IPS DF 6.9 (cell line): ENCODE results near the gene TENM3.

ENCODE experiments used
- DNase-seq: peaks from one replicate; pipeline ENCODE4 v3.0.0-alpha.2; 2013; ENCODE audit warnings: low read depth, low spot score
- H3K27ac ChIP-seq: one replicate; pipeline ENCODE4 v1.5.1; 2013; ENCODE audit warnings: low read length, control low read depth
- H3K27me3 ChIP-seq: 2 replicates; pipeline ENCODE4 v1.6.1; 2013; ENCODE audit warnings: mild to moderate bottlenecking, low read length; ENCODE audit not compliant: control insufficient read depth, insufficient read depth
- H3K36me3 ChIP-seq: 2 replicates; pipeline ENCODE4 v1.6.1; 2013; ENCODE audit warnings: low read length; ENCODE audit not compliant: control insufficient read depth, insufficient read depth
- H3K4me1 ChIP-seq: 2 replicates; pipeline ENCODE4 v1.6.1; 2013; ENCODE audit warnings: low read length; ENCODE audit not compliant: control insufficient read depth, insufficient read depth
- H3K4me3 ChIP-seq: 2 replicates; pipeline ENCODE4 v1.5.1; 2013; ENCODE audit warnings: mild to moderate bottlenecking, low read length
- H3K9me3 ChIP-seq: 2 replicates; pipeline ENCODE4 v1.6.1; 2013; ENCODE audit warnings: low read length, inconsistent platforms; ENCODE audit not compliant: control insufficient read depth, insufficient read depth
- WGBS: extraction: QIAGEN DNeasy Blood & Tissue Kit; methylation state at CpG from one replicate; pipeline ENCODE4 v1.1.7; 2013; ENCODE audit warnings: mixed read lengths, missing lambda C conversion rate; ENCODE audit not compliant: insufficient read length, insufficient coverage; 5-methylcytosine and 5-hydroxymethylcytosine counted together

TENM3 gene

GRCh38 chr4:182567119-182567518 lies 323.9 kb downstream of the TENM3 start:
- WGBS, result no CpG with 5 or more reads among the region's 6 CpGs
- Histone ChIP-seq H3K27me3 (no peaks in the 10 kb centered on the region), H3K27ac (no peak overlapping the region), H3K9me3 (no peaks in the 10 kb centered on the region), H3K36me3 (no peaks in the 10 kb centered on the region), H3K4me1 (peaks cover 2% of the 10 kb centered on the region; the same call in 1 of the 2 replicates), H3K4me3 (no peak overlapping the region)
- DNase-seq, result no peak

GRCh38 chr4:182569561-182569960 lies 326.4 kb downstream of the TENM3 start:
- no CpG with 5 or more reads among the region's 4 CpGs for WGBS
- no peaks in the 10 kb centered on the region for H3K27me3 ChIP-seq
- peaks cover 2% of the 10 kb centered on the region; the same call in 1 of the 2 replicates for H3K4me1 ChIP-seq
- no peak for DNase-seq
- H3K9me3 ChIP-seq, result no peaks in the 10 kb centered on the region
- H3K27ac ChIP-seq, result no peak overlapping the region
- H3K36me3 ChIP-seq, result no peaks in the 10 kb centered on the region
- no peak overlapping the region for H3K4me3 ChIP-seq

- no CpG with 5 or more reads among the region's 5 CpGs for WGBS
- no peak for DNase-seq
- H3K27ac ChIP-seq, result no peak overlapping the region
Measured at GRCh38 chr4:182574706-182575105, 331.5 kb downstream of the TENM3 start.

GRCh38 chr4:182575225-182575624 lies 332.0 kb downstream of the TENM3 start:
- Histone ChIP-seq H3K4me3 (no peak overlapping the region), H3K27ac (no peak overlapping the region)
- no CpG with 5 or more reads among the region's 6 CpGs for whole genome bisulfite sequencing

More at GRCh38 chr4:182574706-182575105, 331.5 kb downstream of the TENM3 start:
- no peak overlapping the region for H3K4me3 ChIP-seq
- no peaks in the 10 kb centered on the region for H3K27me3 ChIP-seq
- H3K36me3 ChIP-seq, result no peaks in the 10 kb centered on the region
- H3K4me1 ChIP-seq, result peaks cover 2% of the 10 kb centered on the region; the same call in 1 of the 2 replicates
- H3K9me3 ChIP-seq, result no peaks in the 10 kb centered on the region

GRCh38 chr4:182576601-182577289 lies 333.5 kb downstream of the TENM3 start:
- WGBS, result no CpG with 5 or more reads among the region's 12 CpGs
- no peak for DNase-seq
- Histone ChIP-seq H3K36me3 (no peaks in the 10 kb centered on the region), H3K9me3 (no peaks in the 10 kb centered on the region), H3K27ac (no peak overlapping the region), H3K27me3 (no peaks in the 10 kb centered on the region), H3K4me3 (no peak overlapping the region), H3K4me1 (peaks cover 2% of the 10 kb centered on the region; the same call in 1 of the 2 replicates)

More at GRCh38 chr4:182575225-182575624, 332.0 kb downstream of the TENM3 start:
- DNase-seq, result no peak
- H3K9me3 ChIP-seq, result no peaks in the 10 kb centered on the region
- H3K4me1 ChIP-seq, result peaks cover 2% of the 10 kb centered on the region; the same call in 1 of the 2 replicates
- no peaks in the 10 kb centered on the region for H3K36me3 ChIP-seq
- H3K27me3 ChIP-seq, result no peaks in the 10 kb centered on the region

- no peak for DNase-seq
- Histone ChIP-seq H3K27me3 (no peaks in the 10 kb centered on the region), H3K27ac (no peak overlapping the region), H3K4me1 (peaks cover 2% of the 10 kb centered on the region; the same call in 1 of the 2 replicates), H3K36me3 (no peaks in the 10 kb centered on the region), H3K4me3 (no peak overlapping the region), H3K9me3 (no peaks in the 10 kb centered on the region)
- WGBS, result no CpG with 5 or more reads among the region's 5 CpGs
Measured at GRCh38 chr4:182577411-182577810, 334.2 kb downstream of the TENM3 start.

- no peak overlapping the region for H3K27ac ChIP-seq
- DNase-seq, result no peak
- no peak overlapping the region for H3K4me3 ChIP-seq
- H3K4me1 ChIP-seq, result peaks cover 2% of the 10 kb centered on the region; the same call in 1 of the 2 replicates
- H3K9me3 ChIP-seq, result no peaks in the 10 kb centered on the region
- H3K36me3 ChIP-seq, result no peaks in the 10 kb centered on the region
- H3K27me3 ChIP-seq, result no peaks in the 10 kb centered on the region
Measured at GRCh38 chr4:182578402-182578801, 335.2 kb downstream of the TENM3 start.

- no peak overlapping the region for H3K4me3 ChIP-seq
Measured at GRCh38 chr4:182582245-182582644, 339.0 kb downstream of the TENM3 start.

GRCh38 chr4:182583703-182584415 lies 340.7 kb downstream of the TENM3 start:
- no peak overlapping the region for H3K4me3 ChIP-seq
- no peak for DNase-seq
- H3K4me1 ChIP-seq, result no peaks in the 10 kb centered on the region
- H3K27ac ChIP-seq, result no peak overlapping the region
- H3K9me3 ChIP-seq, result no peaks in the 10 kb centered on the region
- no CpG with 5 or more reads among the region's 3 CpGs for WGBS
- no peaks in the 10 kb centered on the region for H3K27me3 ChIP-seq
- no peaks in the 10 kb centered on the region for H3K36me3 ChIP-seq

More at GRCh38 chr4:182582245-182582644, 339.0 kb downstream of the TENM3 start:
- Histone ChIP-seq H3K27me3 (no peaks in the 10 kb centered on the region), H3K36me3 (no peaks in the 10 kb centered on the region), H3K27ac (no peak overlapping the region), H3K9me3 (no peaks in the 10 kb centered on the region), H3K4me1 (no peaks in the 10 kb centered on the region)
- no CpG with 5 or more reads among the region's 4 CpGs for WGBS
- no peak for DNase-seq

- peak; percentile 13 for DNase-seq
- Histone ChIP-seq H3K27me3 (no peaks in the 10 kb centered on the region), H3K36me3 (no peaks in the 10 kb centered on the region), H3K9me3 (no peaks in the 10 kb centered on the region), H3K4me3 (no peak overlapping the region), H3K4me1 (no peaks in the 10 kb centered on the region), H3K27ac (no peak overlapping the region)
- no CpG with 5 or more reads among the region's 7 CpGs for WGBS
Measured at GRCh38 chr4:182585321-182585720, 342.1 kb downstream of the TENM3 start.
